Mesangial cell (primary cell): Measurements from ENCODE around the gene S100A4. TPM values are rescaled to one million over a fixed set of nuclear protein-coding genes. Genes with fewer than 3 reads are reported as not detected.

ENCODE experiments used
- total RNA-seq: library from RNA; depleted of rRNA; stranded (reverse); fragments of >200 nt; gene quantifications from 2 replicates; pipeline ENCODE4 v1.2.3, GENCODE V29; 2015

The S100A4 gene
- total RNA-seq: 21.2 and 31.3 TPM in 2 replicates

DNA sequence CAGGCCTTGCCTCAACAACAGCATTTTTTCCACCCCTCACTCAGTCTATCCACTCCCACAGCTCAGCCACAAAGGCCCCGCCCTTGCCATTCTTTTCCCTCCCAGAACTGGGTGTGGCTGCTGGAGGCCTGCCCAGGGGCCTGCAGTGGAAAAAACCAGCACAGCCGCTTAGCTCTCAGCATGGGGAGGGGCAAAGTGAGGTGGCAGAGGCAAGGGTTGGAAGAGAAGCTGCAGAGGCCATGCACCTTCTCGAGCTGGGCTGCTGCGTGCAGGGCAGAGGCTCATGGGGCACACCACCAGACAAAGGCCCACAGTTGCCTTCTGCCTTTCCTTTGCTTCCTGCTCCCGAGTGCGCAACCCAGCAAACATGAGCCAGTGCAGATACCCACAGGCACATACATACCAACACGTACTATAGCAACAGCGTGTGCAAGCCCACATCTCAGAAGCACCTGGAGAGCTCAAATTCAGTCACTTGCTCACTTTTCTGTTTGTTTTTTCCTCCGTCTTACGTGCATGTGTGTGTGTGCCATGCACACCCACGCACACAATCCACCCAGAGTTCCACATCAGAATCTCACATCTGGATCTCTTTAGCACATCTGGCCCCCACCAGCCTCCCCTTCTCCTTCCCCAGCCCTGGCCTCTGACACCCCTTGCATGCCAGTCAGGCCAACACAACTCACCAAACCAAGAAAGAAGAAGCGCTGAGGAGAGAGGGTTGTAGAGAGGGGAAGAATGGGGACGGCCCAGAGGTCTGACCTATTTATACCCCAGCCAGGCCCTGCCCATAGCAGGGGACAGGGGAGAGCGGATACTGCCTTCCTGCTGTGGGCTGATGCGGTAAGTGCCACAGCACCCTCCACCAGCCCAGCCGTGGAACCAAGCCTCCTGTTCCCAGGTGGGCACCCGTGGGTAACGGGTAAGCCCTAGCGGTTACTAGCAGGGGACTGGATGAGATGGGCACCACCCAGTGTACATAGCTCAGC lies at the start of gene S100A4:
Gene S100A4, minus strand, starts transcription at position 740 of the 989 bp plus-strand sequence. CDS start 1,012 bp downstream, outside the sequence.

GRCh38 chr1:153565529-153566374 lies 20.1 kb upstream of the S100A4 start, which contains the start of gene S100A2:
Gene S100A2 (minus strand): TSS chr1:153565844. CDS start chr1:153563877, 1,967 bp downstream.

GRCh38 chr1:153548722-153549688 lies 3.4 kb upstream of the S100A4 start, which contains the start of gene S100A3:
Gene S100A3 (minus strand): TSS chr1:153549258. CDS start chr1:153548485, 773 bp downstream.

DNA sequence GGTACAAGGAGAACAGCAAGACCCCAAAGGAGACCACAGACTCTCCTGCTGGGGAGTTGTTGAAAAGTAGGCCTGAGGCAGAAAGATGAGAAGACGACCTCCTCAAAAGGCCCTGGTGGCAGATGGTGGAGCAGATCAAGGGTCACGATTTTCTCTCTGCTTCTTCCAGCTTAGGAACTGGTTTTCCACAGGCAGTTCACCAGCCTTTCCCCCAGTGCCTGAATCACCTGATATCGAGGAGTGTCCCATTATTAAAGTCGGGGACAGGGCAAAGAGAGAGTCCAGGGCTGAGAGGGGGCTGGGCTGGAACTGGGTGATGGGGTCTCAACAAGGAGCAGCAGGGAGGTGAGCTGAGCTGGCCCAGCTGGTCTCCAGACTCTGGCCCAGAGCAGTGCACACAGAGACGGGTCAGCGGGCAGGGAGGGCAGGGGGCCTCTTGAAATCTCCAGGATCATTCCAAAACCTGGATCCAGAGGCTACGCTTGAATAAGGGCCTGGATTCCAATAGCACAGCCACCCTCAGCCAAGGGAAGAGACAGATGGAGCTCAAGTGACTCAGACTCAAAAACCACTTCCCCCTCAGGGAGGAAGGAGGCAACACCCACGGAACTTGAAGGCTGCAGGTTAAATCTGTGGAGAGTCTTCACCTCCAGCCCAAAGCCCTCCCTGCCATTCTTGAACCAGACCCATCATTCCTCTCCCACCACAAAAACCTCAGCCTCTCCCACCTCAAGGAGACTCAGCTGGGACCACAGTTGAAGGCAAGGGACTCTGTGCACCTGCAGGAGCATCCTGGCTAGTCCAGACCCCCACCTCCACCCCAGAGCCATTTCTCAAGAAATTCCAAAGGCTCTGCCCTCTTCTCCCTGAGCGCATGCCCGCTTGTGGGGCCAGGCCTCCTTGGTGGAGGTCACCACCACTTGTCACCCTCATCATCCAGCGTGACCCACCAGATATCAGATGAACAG lies 4.9 kb downstream of the S100A4 start, which contains the start of gene S100A5:
Gene S100A5, minus strand, starts transcription at position 541 of the 968 bp plus-strand sequence. CDS start 743 bp downstream, outside the sequence.

DNA sequence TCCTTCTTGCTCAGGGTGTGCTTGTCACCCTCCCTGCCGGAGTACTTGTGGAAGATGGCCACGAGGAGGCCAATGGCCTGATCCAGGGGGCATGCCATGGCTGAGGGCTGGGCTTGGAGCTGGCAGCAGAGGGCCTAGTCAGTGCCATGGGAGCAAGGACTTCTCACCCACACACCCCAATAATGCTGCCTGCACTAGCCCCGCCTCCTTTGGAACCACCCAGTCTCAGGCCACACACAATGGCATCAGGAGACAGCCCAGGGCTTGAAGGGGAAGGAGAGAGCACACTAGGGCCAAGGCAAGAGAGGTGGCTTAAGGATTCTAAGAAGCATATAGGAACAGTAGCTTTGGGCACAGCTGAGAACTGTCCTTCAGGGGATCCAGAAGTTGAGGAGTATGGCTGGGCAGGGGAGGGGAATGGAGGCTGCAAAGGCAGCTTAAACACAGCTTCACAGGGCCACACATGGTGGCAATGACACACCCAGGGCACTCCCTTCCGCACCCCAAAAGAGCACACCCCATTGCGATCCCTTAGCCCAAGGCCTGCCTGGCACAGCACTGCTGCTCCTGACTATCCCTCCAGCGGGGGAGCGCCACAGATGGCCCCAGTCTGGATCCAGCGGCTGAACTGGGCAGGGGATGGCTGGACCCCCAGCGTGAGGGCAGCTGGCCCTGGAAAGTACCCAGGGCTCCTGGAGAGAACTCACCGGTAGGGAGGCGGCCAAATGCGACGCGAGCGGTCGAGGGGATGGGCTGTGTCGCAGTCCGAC lies 10.2 kb downstream of the S100A4 start, which contains the start of gene S100A6:
Gene S100A6, minus strand, starts transcription at position 750 of the 770 bp plus-strand sequence. Its CDS starts 652 bp downstream, at position 98.

Other genes starting within 250 kb of the S100A4 start
- not detected in 2 replicates for gene PGLYRP3, start 232.9 kb downstream of the S100A4 start, total RNA-seq
- gene PGLYRP4, start 197.0 kb downstream of the S100A4 start, total RNA-seq: not detected in 2 replicates
- gene S100A9, start 188.0 kb downstream of the S100A4 start, total RNA-seq: not detected in 2 replicates
- not detected in 2 replicates for gene S100A12, start 170.2 kb downstream of the S100A4 start, total RNA-seq
- gene S100A8, start 154.7 kb downstream of the S100A4 start, total RNA-seq: not detected in 2 replicates
- not detected in 2 replicates for gene S100A7A, start 129.3 kb downstream of the S100A4 start, total RNA-seq
- not detected in 2 replicates for gene S100A7, start 85.2 kb downstream of the S100A4 start, total RNA-seq
- 1,631 and 1,651 TPM in 2 replicates for gene S100A6, start 9.8 kb downstream of the S100A4 start, total RNA-seq
- gene S100A5, start 4.9 kb downstream of the S100A4 start, total RNA-seq: 0.16 and 2.5 TPM in 2 replicates
- 5.8 and 42.2 TPM in 2 replicates for gene S100A3, start 3.5 kb upstream of the S100A4 start, total RNA-seq
- 3.5 and 21.7 TPM in 2 replicates for gene S100A2, start 20.0 kb upstream of the S100A4 start, total RNA-seq
- gene S100A16, start 67.3 kb upstream of the S100A4 start, total RNA-seq: 433 and 734 TPM in 2 replicates
- 1.1 TPM in 1 of 2 replicates, not detected in the other for gene S100A14, start 70.5 kb upstream of the S100A4 start, total RNA-seq
- 146 and 185 TPM in 2 replicates for gene S100A13, start 81.7 kb upstream of the S100A4 start, total RNA-seq
- 4.4 TPM in 1 of 2 replicates, not detected in the other for gene S100A1, start 82.6 kb upstream of the S100A4 start, total RNA-seq
- 36.4 and 38.1 TPM in 2 replicates for gene CHTOP, start 88.3 kb upstream of the S100A4 start, total RNA-seq
- 64.7 and 84.4 TPM in 2 replicates for gene SNAPIN, start 112.9 kb upstream of the S100A4 start, total RNA-seq
- gene ILF2, start 125.2 kb upstream of the S100A4 start, total RNA-seq: 133 and 266 TPM in 2 replicates
- 4.7 and 74.3 TPM in 2 replicates for gene NPR1, start 132.9 kb upstream of the S100A4 start, total RNA-seq
- 28.2 and 39.3 TPM in 2 replicates for gene INTS3, start 182.2 kb upstream of the S100A4 start, total RNA-seq
- 7.3 and 24.0 TPM in 2 replicates for gene SLC27A3, start 229.6 kb upstream of the S100A4 start, total RNA-seq